GM12891 (cell line): ENCODE data around the gene FAM83F.

ENCODE experiments used
- DNase-seq: peaks from one replicate; pipeline ENCODE4 v3.0.0; 2011; ENCODE audit warnings: low spot score; ENCODE audit not compliant: insufficient read length
- FAIRE-seq: peaks from 2 replicates; lab custom pipeline; 2011; peaks lifted over from hg19 to GRCh38; lab: Jason Lieb, UNC
- PAX5 ChIP-seq: IDR thresholded peaks from 2 replicates; pipeline ENCODE4 v1.6.1; 2011; ENCODE audit warnings: low read length, moderate library complexity, mild to moderate bottlenecking; ENCODE audit not compliant: insufficient read depth, severe bottlenecking
- POLR2A ChIP-seq: IDR thresholded peaks from 2 replicates; pipeline ENCODE4 v1.6.1; 2011; ENCODE audit warnings: low read depth, low read length, control low read depth
- POLR2AphosphoS5 ChIP-seq: IDR thresholded peaks from 2 replicates; pipeline ENCODE4 v1.6.1; 2011; ENCODE audit warnings: low read depth, low read length, control low read depth
- POU2F2 ChIP-seq: IDR thresholded peaks from 2 replicates; pipeline ENCODE4 v1.6.1; 2011; ENCODE audit warnings: low read depth, mild to moderate bottlenecking, control low read depth, low read length, moderate library complexity
- SPI1 ChIP-seq: IDR thresholded peaks from 2 replicates; pipeline ENCODE4 v1.6.1; 2011; ENCODE audit warnings: low read depth, low read length, control low read depth
- TAF1 ChIP-seq: IDR thresholded peaks from 2 replicates; pipeline ENCODE4 v1.6.1; 2011; ENCODE audit warnings: low read depth, low read length, control low read depth

The FAM83F gene

GRCh38 chr22:40044870-40045834, 50.4 kb downstream of the FAM83F start:
- FAIRE-seq (no peak), DNase-seq (peak; percentile 65)
- TF ChIP-seq POLR2A (peak; percentile 77), POLR2AphosphoS5 (no peak; the same call in 1 of the 2 replicates), TAF1 (peak; percentile 49; the same call in 1 of the 2 replicates), SPI1 (no peak), POU2F2 (no peak), PAX5 (peak; percentile 79)

- FAIRE-seq = peak; percentile 40
- DNase-seq = no peak
- TF ChIP-seq PAX5 (no peak), TAF1 (no peak)
These were observed 51.4 kb downstream of the FAM83F start for GRCh38 chr22:40046126-40046525.

- peak; percentile 78 for FAIRE-seq
- TF ChIP-seq POU2F2 = no peak
- peak; percentile 100 for TF ChIP-seq SPI1
- peak; percentile 51 for DNase-seq
These were observed 55.5 kb downstream of the FAM83F start for GRCh38 chr22:40050258-40050657.

GRCh38 chr22:40051322-40051721, 56.6 kb downstream of the FAM83F start:
- no peak for TF ChIP-seq POU2F2
- no peak for TF ChIP-seq SPI1
- TF ChIP-seq POLR2AphosphoS5 = no peak
- TF ChIP-seq POLR2A = no peak
- TF ChIP-seq TAF1 = no peak
- TF ChIP-seq PAX5 = no peak
- peak; percentile 54 for FAIRE-seq
- no peak for DNase-seq

- TF ChIP-seq POLR2A (no peak), POU2F2 (no peak), POLR2AphosphoS5 (no peak), SPI1 (no peak), TAF1 (no peak), PAX5 (no peak)
- DNase-seq (no peak), FAIRE-seq (no peak)
These were observed 58.7 kb downstream of the FAM83F start for GRCh38 chr22:40053460-40053859.

- FAIRE-seq = no peak
- TF ChIP-seq SPI1 (no peak), PAX5 (no peak), POU2F2 (no peak), POLR2A (no peak), TAF1 (no peak), POLR2AphosphoS5 (no peak)
These were observed 59.7 kb downstream of the FAM83F start for GRCh38 chr22:40054486-40054885.

GRCh38 chr22:40055143-40055883, 60.6 kb downstream of the FAM83F start:
- TF ChIP-seq POLR2AphosphoS5 (no peak), TAF1 (no peak), SPI1 (0 out of 2 replicates have a peak, but pooled peaks have one; percentile 35), PAX5 (no peak), POLR2A (no peak), POU2F2 (no peak)
- peak; percentile 94 for FAIRE-seq
- DNase-seq = peak; percentile 29

More at GRCh38 chr22:40054486-40054885, 59.7 kb downstream of the FAM83F start:
- DNase-seq = no peak

GRCh38 chr22:40056154-40056553, 61.4 kb downstream of the FAM83F start:
- FAIRE-seq (peak; percentile 84), DNase-seq (no peak)
- TF ChIP-seq POLR2A (no peak), SPI1 (no peak), TAF1 (no peak), POLR2AphosphoS5 (no peak), POU2F2 (no peak), PAX5 (no peak)

- no peak for FAIRE-seq
- DNase-seq = no peak
- TF ChIP-seq POLR2AphosphoS5 (no peak), POLR2A (no peak), PAX5 (no peak), TAF1 (no peak), POU2F2 (no peak), SPI1 (no peak)
These were observed 61.8 kb downstream of the FAM83F start for GRCh38 chr22:40056559-40056958.

- FAIRE-seq = no peak
- no peak for TF ChIP-seq SPI1
- no peak for TF ChIP-seq TAF1
- TF ChIP-seq POLR2A = no peak
- TF ChIP-seq POU2F2 = no peak
- no peak for TF ChIP-seq PAX5
- TF ChIP-seq POLR2AphosphoS5 = no peak
- no peak for DNase-seq
These were observed 62.9 kb downstream of the FAM83F start for GRCh38 chr22:40057652-40058051.
